Right lobe of liver (tissue), 6 donors: Measurements from ENCODE around the gene HIC1. TPM values are rescaled to one million over a fixed set of nuclear protein-coding genes. Genes with fewer than 3 reads are reported as not detected.

Source experiments
- ATAC-seq, 4 donors: fragments of 200-7000 bp; cut with Tn5 transposase; one replicate each; pipeline ENCODE4 v1.9.1; 2020; ENCODE audit warnings: mild to moderate bottlenecking in 4 of 4, moderate library complexity in 4 of 4
- DNase-seq, 3 donors: peaks; one replicate each; pipeline ENCODE4 v3.0.0-alpha.2; 2020
- H3K27ac ChIP-seq, 3 donors: fragments of 200-600 bp; one replicate each; pipeline ENCODE4 v1.8.0; 2022
- H3K27me3 ChIP-seq, 2 donors: fragments of 200-600 bp; one replicate each; pipeline ENCODE4 v1.8.0; 2022
- H3K36me3 ChIP-seq, 4 donors: fragments of 200-600 bp; sonication (generic) in 1 of 4; one replicate each; pipeline versions ENCODE4 v1.5.1 to v1.8.0; 2017 to 2022; ENCODE audit warnings: control low read depth in 1 of 4
- H3K4me1 ChIP-seq, 4 donors: fragments of 200-600 bp; sonication (generic) in 1 of 4; one replicate each; pipeline versions ENCODE4 v1.5.1 to v1.8.0; 2017 to 2022; ENCODE audit warnings: control low read depth in 1 of 4
- H3K4me3 ChIP-seq, 3 donors: fragments of 200-600 bp; one replicate each; pipeline ENCODE4 v1.8.0; 2022
- H3K9me3 ChIP-seq, 4 donors: fragments of 200-600 bp; sonication (generic) in 1 of 4; one replicate each; pipeline versions ENCODE4 v1.5.1 to v1.8.0; 2017 to 2022; ENCODE audit warnings: control low read depth in 1 of 4
- CTCF ChIP-seq, 4 donors: fragments of 200-600 bp in 3 of 4; fragments of 450-650 bp in 1 of 4; IDR thresholded peaks; one replicate each; pipeline versions ENCODE4 v1.5.1 to v1.8.0; 2016 to 2022; ENCODE audit warnings: antibody characterized with exemption in 4 of 4, mild to moderate bottlenecking in 2 of 4
- POLR2A ChIP-seq: fragments of 450-650 bp; IDR thresholded peaks from one replicate; pipeline ENCODE4 v1.6.1; 2017; ENCODE audit warnings: antibody characterized with exemption, mild to moderate bottlenecking
- whole genome bisulfite sequencing: methylation state at CpG from one replicate; pipeline ENCODE4 v1.1.6; 2018; ENCODE audit warnings: low coverage, low lambda C conversion rate; ENCODE audit not compliant: insufficient coverage; ENCODE audit errors: missing lambda C conversion rate; 5-methylcytosine and 5-hydroxymethylcytosine counted together
- intact Hi-C, 2 donors: fragments of 100-400 bp; cut with DNase I; formaldehyde crosslinking; loops; one replicate each; pipeline versions ENCODE4 v1.11.2 to v1.14.1; 2022
- total RNA-seq, 6 experiments: library from RNA; depleted of rRNA in 2 of 6; stranded (reverse); fragments of >200 nt in 2 of 6; fragmentation: NEBNext Ultra II Directional in 3 of 6; extraction: Animal tissue kit (Norgen Biotek cat#: 25700) in 3 of 6; gene quantifications; one replicate each; pipeline versions ENCODE4 v1.1.0 to v1.2.4, GENCODE V29; 2016 to 2023
- donor health status: DM: no; HTN: yes; CAD: no.
- donor health status: DM: no; HTN: no; CAD: no.
- donor health status: DM: no; HTN: no; CAD: no.
- donor health status: DM: no; HTN: yes; CAD: no.
- donor health status: DM: no; HTN: yes; CAD: no.

The HIC1 gene
- total RNA-seq, 6 experiments from 2014 or later: 4.7 to 14.8 (median 6.1) TPM

GRCh38 chr17:2064520-2064971 lies 9.6 kb downstream of the HIC1 start:
- no CpG with 5 or more reads among the region's 6 CpGs for WGBS
- Histone ChIP-seq H3K27me3 (no peaks in the 10 kb centered on the region), H3K9me3 (no peaks in the 10 kb centered on the region), H3K36me3 (no peaks in the 10 kb centered on the region), H3K4me1 (peaks cover 0 to 28% (median 3%) of the 10 kb centered on the region in 4 donors), H3K27ac (peak overlapping the region; percentile 36 to 65 (median 40)), H3K4me3 (no peak overlapping the region)
- intact Hi-C loops: no loop called here
- DNase-seq (no peak), ATAC-seq (peak in 3 of 4 donors; percentile 2 to 12 (median 4))
- no peak for TF ChIP-seq POLR2A
- TF ChIP-seq CTCF (IDR thresholded peaks at IDR 0.05): no peak

DNA sequence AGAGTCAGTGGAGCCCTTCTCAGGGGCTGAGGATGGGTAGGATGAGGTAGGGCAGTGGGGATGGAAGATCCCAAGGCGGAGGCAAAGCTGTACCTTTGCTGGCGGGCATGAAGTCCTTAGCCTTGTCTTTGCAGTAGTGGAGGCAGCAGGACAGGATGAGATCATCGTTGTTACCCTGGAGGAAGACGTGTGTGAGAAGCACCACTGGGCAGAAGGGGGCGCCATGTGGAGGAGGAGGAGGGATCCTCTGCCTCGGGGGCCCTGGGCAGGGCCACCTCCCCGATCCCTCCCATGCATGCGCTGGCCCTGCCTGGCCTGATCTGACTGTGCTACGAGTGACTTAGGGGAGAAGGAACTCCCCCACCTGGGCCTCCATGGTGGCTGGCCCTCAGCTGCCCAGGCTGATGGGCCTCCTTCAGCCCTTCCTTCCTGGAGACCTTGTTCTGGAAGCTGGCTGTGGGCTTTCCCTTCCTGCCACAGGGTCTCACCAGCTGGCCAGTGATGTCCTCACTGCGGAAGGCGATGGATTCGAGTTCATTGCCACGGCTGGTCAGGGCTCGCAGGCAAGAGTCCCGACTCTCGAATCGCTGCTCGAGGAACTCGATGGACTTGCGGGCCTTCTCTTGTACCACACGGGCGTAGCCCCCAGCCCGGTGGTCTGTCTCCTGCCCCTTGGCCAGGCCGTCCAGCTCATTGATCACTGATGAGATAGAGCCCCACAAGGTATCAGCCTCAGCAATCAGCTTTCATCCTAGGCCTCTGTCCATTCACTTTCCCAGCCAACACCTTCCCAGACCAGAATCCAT lies 10.3 kb downstream of the HIC1 start:
- DNase-seq (no peak), ATAC-seq (peak; percentile 12 to 16 (median 13))
- H3K4me3 ChIP-seq: no peak overlapping the region
- no peaks in the 10 kb centered on the region for H3K36me3 ChIP-seq
- H3K27ac ChIP-seq: peak overlapping the region; percentile 24 to 65 (median 40)
- 57% methylated on average over 5 of the region's 24 CpGs for WGBS
- H3K4me1 ChIP-seq: peaks cover 0 to 33% (median 3%) of the 10 kb centered on the region in 4 donors
- TF ChIP-seq POLR2A (no peak), CTCF (IDR thresholded peaks at IDR 0.05) (peak in 3 of 4 donors; percentile 11 to 18 (median 18))
- intact Hi-C loops: no loop called here
- no peaks in the 10 kb centered on the region for H3K9me3 ChIP-seq
- H3K27me3 ChIP-seq: no peaks in the 10 kb centered on the region

- 61% methylated on average over 3 of the region's 10 CpGs for WGBS
These were observed 11.1 kb downstream of the HIC1 start for GRCh38 chr17:2065949-2066400.

DNA sequence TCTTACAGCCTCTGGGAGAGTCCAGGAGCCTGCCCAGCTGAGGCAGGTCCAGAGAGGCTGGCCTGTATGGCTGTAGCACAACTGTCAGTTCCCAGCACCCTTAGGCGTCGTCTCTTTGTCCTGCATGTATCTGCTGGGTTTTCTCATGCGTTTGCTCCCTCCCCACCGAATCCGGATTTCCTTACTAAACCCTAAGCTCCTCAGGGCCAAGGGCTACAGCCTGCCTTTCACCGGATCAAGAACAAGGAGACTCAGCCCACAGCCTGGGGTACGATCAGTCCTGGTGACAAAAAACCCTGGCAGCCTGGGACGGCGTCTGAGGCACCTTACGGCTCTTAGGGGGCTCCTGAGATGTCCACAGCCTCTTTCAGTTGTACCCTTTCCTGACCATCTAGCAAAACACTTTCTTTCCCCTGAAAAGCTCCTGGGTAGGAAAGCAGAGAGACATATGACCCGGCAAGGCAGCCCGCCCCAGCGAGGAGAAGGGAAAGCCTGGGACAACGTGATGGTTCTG lies 12.2 kb downstream of the HIC1 start:
- ATAC-seq (peak in 1 of 4 donors; percentile 1), DNase-seq (no peak)
- intact Hi-C loops: no loop called here
- TF ChIP-seq POLR2A (no peak), CTCF (IDR thresholded peaks at IDR 0.05) (no peak)
- H3K4me3 ChIP-seq: no peak overlapping the region
- H3K9me3 ChIP-seq: no peaks in the 10 kb centered on the region
- peaks cover 0 to 42% (median 3%) of the 10 kb centered on the region in 4 donors for H3K4me1 ChIP-seq
- H3K36me3 ChIP-seq: no peaks in the 10 kb centered on the region
- peak overlapping the region in 2 of 3 donors; percentile 47 to 71 for H3K27ac ChIP-seq
- 52% methylated on average over 11 of the region's 14 CpGs for WGBS
- H3K27me3 ChIP-seq: no peaks in the 10 kb centered on the region

More at GRCh38 chr17:2065949-2066400, 11.1 kb downstream of the HIC1 start:
- peaks cover 0 to 41% (median 3%) of the 10 kb centered on the region in 4 donors for H3K4me1 ChIP-seq
- ATAC-seq (no peak), DNase-seq (no peak)
- TF ChIP-seq POLR2A: no peak
- intact Hi-C loops: no loop called here
- no peaks in the 10 kb centered on the region for H3K36me3 ChIP-seq
- H3K4me3 ChIP-seq: no peak overlapping the region
- H3K9me3 ChIP-seq: no peaks in the 10 kb centered on the region
- no peaks in the 10 kb centered on the region for H3K27me3 ChIP-seq
- H3K27ac ChIP-seq: peak overlapping the region in 2 of 3 donors; percentile 40 to 65

GRCh38 chr17:2067608-2068024 lies 12.7 kb downstream of the HIC1 start:
- Histone ChIP-seq H3K36me3 (no peaks in the 10 kb centered on the region), H3K9me3 (no peaks in the 10 kb centered on the region), H3K27ac (peak overlapping the region in 2 of 3 donors; percentile 47 to 71), H3K27me3 (no peaks in the 10 kb centered on the region), H3K4me3 (no peak overlapping the region), H3K4me1 (peaks cover 0 to 42% (median 3%) of the 10 kb centered on the region in 4 donors)
- intact Hi-C loops: no loop called here
- WGBS: no CpG with 5 or more reads among the region's 5 CpGs
- ATAC-seq (no peak), DNase-seq (no peak)
- no peak for TF ChIP-seq CTCF (IDR thresholded peaks at IDR 0.05)
- TF ChIP-seq POLR2A: no peak
